ENCODE measurements around the gene LAPTM4A.

LAPTM4A gene

DNA sequence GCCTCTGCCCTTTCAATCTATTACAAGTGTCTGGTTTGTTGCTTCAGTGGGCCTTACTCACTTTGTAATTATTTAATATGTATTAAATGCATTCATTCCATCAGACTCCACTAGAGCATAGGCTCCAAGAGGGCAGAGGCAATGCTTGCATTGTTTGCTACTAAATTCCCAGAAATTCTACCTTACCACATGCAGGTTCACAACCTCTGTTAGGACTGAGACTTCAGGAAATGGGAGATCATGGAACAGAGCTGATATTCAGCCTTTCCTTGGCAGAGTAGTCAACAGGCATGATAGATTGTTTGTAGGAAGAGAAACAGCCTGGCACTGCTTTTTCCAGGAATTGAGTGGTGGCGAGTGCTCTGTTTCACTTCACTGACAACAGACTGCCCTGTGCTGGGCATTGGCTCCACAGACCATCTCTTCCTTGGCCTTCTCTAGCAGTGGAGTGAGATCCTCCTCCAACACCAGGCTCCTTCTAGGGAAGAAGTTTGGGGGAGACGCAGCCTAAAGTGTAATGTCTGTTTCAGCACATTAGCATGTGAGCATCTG is 32.8 kb downstream of the LAPTM4A start:
- no peak for DNase-seq (ENCODE audit: low read depth)
- TF ChIP-seq, protein P1, sequence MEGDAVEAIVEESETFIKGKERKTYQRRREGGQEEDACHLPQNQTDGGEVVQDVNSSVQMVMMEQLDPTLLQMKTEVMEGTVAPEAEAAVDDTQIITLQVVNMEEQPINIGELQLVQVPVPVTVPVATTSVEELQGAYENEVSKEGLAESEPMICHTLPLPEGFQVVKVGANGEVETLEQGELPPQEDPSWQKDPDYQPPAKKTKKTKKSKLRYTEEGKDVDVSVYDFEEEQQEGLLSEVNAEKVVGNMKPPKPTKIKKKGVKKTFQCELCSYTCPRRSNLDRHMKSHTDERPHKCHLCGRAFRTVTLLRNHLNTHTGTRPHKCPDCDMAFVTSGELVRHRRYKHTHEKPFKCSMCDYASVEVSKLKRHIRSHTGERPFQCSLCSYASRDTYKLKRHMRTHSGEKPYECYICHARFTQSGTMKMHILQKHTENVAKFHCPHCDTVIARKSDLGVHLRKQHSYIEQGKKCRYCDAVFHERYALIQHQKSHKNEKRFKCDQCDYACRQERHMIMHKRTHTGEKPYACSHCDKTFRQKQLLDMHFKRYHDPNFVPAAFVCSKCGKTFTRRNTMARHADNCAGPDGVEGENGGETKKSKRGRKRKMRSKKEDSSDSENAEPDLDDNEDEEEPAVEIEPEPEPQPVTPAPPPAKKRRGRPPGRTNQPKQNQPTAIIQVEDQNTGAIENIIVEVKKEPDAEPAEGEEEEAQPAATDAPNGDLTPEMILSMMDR (IDR thresholded peaks at IDR 0.05; ENCODE audit: low read length, missing control alignments) = no peak

DNA sequence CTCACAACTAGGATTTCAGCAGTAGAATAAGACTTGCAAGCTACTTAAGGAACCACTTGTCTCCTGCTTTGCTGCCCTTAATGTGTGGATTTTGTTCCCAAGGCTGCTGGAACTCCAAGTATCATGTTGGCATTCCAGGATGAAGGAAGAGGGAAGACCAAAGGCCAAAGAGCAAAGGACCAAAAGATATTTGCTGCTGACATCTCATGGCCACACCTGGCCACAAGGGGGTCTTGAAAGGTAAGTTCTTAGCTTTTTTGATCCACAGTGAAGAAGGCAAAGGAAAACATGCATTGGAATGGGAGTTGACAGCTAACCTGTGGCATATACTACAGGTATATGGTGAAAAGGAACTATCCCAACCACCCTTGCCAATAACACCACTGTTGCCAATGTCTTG is 35.1 kb downstream of the LAPTM4A start:
- DNase-seq (ENCODE audit: low read depth) = no peak
- TF ChIP-seq, protein P1 (IDR thresholded peaks at IDR 0.05; ENCODE audit: low read length, missing control alignments) = no peak
- no peak overlapping the region for H3K4me3 ChIP-seq (replicated peaks; ENCODE audit: low read depth, low read length)

More for the DNA sequence above, 32.8 kb downstream of the LAPTM4A start:
- no peak overlapping the region for H3K4me3 ChIP-seq (replicated peaks; ENCODE audit: low read depth, low read length)

DNA sequence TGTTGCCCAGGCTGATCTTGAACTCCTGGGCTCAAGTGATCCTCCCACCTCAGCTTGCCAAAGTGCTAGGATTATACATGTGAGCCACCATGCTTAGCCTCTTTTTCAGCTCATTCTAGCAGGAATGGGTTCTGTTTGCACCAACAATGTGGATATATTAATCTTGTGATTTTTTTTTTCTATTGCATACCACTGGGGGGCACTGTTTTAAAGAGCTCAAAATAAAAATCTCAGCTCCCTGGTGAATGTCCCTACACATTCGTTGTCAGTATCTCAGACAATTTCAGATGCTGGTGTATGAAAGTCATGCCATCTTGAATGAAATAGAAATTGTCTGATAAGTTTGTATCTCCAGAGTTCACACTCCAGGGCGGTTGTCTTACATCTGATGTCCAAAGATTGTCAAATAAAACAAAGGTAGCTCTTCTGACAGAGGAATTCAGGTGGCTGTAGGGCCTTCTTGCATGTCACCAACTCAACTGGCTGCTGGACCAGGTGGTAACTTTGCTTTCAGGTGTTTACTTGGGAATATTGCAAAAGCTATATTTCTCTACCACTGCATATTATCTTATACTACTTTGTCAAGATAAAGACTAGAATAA is 35.8 kb downstream of the LAPTM4A start:
- DNase-seq (ENCODE audit: low read depth) = peak; percentile 77
- TF ChIP-seq, protein P1 (IDR thresholded peaks at IDR 0.05; ENCODE audit: low read length, missing control alignments) = peak; percentile 50
- no peak overlapping the region for H3K4me3 ChIP-seq (replicated peaks; ENCODE audit: low read depth, low read length)

DNA sequence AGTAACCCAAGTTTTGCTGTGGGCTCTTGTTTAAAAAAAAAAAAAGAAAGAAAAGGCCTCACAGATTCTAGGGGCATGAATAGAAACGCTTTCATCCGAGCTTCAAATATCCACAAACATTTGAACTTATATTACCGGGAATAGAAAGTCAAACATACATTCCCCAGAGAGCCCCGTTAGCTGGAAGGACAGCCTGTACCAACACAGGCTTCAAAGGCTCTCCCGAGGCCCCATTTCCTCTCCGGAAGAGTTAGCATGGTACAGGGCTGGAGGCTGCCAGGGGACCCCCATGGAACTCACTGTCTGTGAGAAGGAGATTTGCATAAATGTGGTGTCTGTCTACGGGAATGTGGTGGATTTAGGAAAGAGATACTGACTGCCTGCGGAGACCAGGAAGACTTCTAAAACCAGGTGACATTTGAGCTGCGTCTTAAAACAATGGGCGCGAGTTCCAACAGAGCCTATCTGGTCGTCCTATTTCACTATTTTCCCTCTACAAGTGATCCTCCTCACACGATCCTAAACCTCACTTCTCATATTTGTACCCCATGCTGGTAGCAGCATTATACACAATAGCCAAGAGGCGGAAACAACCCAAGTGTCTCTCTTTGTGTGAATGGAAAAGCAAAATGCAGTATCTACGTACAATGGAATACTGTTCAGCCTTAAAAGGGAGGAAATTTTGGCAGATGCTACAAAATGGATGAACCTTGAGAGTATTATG is 38.1 kb downstream of the LAPTM4A start:
- no peak for DNase-seq (ENCODE audit: low read depth)
- TF ChIP-seq, protein P1 (IDR thresholded peaks at IDR 0.05; ENCODE audit: low read length, missing control alignments) = no peak
- peak overlapping the region; percentile 51 for H3K4me3 ChIP-seq (replicated peaks; ENCODE audit: low read depth, low read length)

DNA sequence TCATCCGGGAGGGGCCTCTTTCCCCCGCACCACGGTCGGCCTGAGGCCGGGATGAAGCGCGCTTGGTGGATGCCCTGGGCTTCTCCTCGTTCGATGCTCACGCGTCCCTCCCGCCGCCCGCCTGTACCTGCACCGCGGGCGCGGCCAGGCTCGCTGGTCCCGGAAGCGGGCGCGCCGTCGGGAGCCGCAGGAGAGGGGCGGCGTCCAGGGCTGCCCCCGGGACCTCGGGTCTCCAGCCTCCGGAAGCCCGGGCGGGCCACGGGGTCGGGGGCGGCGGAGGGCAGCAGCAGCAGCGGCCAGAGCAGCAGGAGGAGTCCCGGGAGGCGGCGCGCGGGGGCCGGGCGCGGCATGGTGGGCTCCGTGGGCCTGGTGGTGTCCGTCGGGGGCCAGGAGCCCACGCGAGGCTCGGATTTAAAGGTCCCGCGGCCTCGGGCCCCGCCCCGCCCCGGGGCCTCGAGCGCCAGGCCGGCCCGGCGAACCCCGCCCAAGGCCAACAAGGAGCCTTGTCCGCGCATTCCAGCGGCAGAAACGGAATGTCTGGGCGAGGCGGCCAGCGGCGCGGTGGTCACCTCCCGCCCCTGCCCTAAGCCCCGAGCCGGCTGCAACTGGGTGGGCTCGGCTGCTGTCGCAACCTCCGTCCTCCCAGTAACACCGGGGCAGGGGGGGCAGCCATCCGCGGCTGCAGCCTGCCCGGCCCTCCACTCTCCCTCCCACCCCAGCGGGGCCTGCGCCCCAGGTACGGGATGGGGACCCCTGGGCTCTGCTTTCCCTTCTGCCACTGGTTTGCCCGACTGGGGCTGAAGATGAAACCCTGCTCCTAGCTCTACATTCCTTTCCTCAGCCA is 38.9 kb downstream of the LAPTM4A start, which contains the start of gene MATN3:
TSS of gene MATN3 (minus strand) at position 387 of the 844 bp plus-strand sequence. CDS start at position 350, 37 bp downstream.
- H3K4me3 ChIP-seq (replicated peaks; ENCODE audit: low read depth, low read length) = peak within 1 kb of the TSS; percentile 51
- TF ChIP-seq, protein P1 (IDR thresholded peaks at IDR 0.05; ENCODE audit: low read length, missing control alignments) = no peak
- DNase-seq (ENCODE audit: low read depth) = peak; percentile 38

DNA sequence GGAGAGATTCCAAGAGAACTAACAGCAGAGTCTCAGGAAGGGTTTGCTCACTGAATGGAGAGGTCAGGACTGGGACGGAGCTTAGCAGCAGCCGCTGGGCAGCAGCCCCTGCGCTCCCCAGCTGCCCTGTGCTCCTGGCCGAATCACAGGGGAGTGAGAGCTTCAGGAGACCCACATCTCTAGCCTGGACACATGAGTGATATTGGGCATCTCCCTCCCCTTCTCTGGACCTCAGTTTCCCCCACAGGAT is 39.5 kb downstream of the LAPTM4A start:
- H3K4me3 ChIP-seq (replicated peaks; ENCODE audit: low read depth, low read length) = peak overlapping the region; percentile 51
- TF ChIP-seq, protein P1 (IDR thresholded peaks at IDR 0.05; ENCODE audit: low read length, missing control alignments) = no peak
- DNase-seq (ENCODE audit: low read depth) = no peak
